Mucosa of gallbladder (tissue), 1 donor: ENCODE results near the gene TLX1. TPM values are rescaled to one million over a fixed set of nuclear protein-coding genes. Genes with fewer than 3 reads are reported as not detected.
"Not testable (repeated sequence)": the region's sequence is repeated elsewhere in the genome, so short reads cannot be mapped to it uniquely, and the experiment has no call there.

Source experiments
- DNase-seq: peaks from one replicate; pipeline ENCODE4 v3.0.0-alpha.2; 2020; ENCODE audit warnings: low spot score
- total RNA-seq: library from RNA; stranded (reverse); gene quantifications from one replicate; pipeline ENCODE4 v1.2.1, GENCODE V29; 2021
- donor health status: DM: no; HTN: no; CAD: no.

Gene TLX1
- total RNA-seq, 1 donor from 2014 or later = not detected

DNA sequence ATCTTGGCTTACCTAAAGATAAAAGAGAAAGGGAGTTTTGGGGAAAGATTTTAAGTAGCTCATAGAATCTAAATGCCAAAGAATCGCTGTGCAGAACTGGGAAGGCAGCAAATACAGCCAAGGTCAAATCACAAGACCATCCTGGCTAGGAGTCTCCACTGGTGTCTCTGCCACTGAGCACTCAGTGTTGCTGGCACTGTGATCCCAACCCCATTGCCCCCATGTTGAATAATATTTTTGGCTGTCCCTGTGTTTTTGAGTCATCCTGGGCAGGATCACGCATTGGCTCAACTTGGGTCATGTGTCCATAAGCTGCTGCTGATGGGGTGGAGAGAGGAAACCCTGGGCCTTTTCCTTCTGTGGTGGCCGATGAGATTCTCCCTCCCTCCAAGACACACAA is 21.2 kb downstream of the TLX1 start:
- no peak for DNase-seq

GRCh38 chr10:101154506-101154905 is 23.4 kb downstream of the TLX1 start:
- DNase-seq = not testable (repeated sequence)

GRCh38 chr10:101155896-101156295 is 24.8 kb downstream of the TLX1 start:
- no peak for DNase-seq

DNA sequence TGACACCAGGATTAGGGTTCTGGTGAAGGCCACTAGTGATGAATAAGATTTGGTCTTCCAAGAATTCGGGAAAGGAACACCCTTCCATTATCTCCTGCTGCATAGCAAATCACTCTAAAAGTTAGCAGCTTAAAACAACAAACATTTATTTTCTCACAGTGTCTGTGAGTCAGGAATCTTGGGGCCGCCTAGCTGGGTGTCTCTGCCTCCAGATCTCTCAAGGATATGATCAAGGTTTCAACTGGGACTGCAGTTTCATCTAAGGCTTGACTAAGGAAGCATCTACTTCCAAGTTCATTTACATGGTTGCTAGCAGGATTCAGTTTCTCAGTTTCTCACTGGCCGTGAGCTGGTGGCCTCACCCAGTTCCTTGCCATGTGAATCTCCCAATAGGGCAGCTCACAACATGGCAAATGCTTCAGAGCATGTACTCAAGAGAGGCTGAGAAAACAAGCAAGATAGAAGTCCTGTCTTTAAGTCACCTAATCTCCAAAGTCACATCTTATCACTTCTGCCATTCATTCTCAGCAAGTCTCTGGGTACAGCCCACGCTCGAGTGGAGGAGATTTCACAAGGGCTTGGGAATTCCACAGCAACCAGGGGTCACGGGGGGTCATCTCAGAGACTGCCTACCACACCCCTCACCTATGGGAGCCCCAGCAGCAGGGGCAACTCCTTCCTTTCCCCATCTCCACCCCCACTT is 26.8 kb downstream of the TLX1 start:
- DNase-seq = no peak

- no peak for DNase-seq
Observed at GRCh38 chr10:101158459-101159058, 27.5 kb downstream of the TLX1 start.

DNA sequence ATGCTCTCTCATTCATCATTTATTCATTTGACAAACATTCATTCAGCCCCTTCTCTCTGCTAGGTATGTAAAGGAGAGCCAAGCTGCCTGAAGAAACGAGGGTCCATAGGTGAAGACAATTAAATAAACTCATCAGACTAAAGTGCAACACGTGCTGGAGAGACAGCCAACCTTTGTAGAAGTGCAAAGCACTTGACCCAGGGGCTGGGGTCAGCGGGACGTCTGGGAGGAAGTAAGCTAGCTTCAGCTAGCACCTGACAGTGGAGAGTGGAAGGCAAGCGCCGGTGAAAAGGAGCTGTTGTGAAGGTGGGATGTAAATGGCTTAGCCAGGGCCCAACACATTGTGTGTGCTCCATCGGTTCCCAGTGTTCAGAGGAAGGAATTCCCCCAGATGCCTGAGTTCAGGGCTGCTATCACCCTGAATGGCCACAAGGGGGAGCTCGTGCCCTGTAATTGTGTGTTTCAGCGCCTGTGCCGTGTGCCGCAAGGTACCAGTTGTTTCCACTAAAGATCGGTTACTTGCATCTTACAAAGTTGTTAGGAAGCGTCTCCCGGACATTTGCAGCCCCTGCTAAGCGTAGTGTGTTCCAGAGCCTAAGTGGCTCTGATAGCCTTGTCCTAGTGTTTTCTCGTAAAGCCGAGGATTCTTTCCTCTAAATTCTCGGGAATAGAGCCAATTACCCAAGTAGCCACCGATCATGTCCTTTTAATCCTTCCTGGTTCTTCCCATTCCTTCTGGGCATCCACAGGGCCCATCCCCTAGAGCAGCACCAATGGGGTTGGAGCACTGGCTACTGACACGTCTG is 30.6 kb downstream of the TLX1 start:
- DNase-seq = peak; percentile 68

DNA sequence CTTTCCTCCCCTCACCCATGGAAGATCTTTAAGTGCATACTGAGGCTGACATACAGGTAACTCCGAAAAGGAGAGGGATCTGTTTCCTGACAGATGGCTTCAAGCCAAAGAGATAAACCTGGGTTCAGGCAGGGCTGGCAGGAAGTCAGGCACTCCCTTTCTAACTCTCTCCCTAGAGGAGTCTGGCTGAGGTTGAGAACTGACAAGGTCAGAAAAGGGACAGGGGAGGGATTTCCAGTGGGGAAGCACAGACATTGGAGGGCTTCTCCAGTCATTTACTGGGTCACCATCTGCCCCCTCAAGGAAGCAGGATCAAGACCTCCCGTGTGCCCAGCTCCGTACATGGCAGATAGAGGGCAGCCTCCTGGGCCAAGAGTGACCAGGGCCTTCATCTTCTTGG is 31.6 kb downstream of the TLX1 start:
- DNase-seq = no peak

- DNase-seq = no peak
Observed at GRCh38 chr10:101164020-101164419, 32.9 kb downstream of the TLX1 start.

DNA sequence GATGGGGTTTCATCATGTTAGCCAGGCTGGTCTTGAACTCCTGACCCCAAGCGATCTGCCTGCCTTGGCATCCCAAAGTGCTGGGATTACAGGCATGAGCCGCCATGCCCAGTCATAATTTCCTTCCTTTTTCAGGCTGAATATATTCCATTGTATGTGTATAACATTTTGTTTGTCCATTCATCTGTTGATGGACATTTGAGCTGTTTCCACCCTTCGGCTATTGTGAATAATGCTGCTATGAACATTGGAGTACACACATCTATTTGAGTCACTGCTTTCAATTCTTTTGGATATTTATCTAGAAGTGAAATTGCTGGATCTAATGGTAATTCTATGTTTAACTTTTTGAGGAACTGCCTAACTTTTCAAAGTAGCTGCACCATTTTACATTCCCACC is 34.6 kb downstream of the TLX1 start:
- no peak for DNase-seq

DNA sequence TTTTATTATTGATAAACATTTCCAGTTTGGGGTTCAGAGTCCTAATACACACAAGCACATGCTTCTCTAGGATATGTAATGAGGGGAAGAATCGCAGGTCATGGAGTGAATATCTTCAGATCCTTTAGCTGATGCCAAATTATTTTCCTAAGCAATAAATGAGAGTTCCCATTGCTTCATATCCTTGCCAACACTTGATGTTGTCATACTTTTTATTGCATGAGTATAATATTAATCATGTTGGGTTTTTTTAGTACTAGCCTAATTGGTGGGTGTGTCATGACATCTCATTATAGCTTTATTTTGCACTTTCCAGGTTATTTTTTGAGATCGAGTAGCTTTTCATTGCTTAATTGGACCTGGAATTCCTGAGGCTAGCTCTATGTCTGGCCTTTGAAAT is 35.3 kb downstream of the TLX1 start:
- DNase-seq = no peak

- no peak for DNase-seq
Observed at GRCh38 chr10:101172741-101173140, 41.6 kb downstream of the TLX1 start.

GRCh38 chr10:101174319-101174718 is 43.2 kb downstream of the TLX1 start:
- no peak for DNase-seq

DNA sequence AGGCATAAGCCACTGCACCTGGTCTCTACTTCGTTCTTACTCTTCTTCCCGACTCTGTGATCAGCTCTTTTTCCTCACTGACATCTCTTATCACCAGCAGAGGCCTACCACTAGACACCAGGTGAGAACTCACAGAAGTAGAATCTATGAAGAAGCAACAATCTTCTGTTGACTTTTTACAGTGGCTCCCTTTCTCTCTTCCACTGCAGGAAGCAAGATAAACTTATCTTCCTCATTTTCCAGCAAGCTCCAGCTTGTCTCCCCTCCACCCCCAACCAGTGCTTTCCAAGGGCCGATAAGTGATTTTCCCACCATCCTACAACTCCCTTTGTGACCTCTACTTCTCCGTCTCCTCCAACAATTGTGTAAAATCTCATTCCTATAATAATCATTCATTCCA is 45.5 kb downstream of the TLX1 start:
- DNase-seq = no peak

DNA sequence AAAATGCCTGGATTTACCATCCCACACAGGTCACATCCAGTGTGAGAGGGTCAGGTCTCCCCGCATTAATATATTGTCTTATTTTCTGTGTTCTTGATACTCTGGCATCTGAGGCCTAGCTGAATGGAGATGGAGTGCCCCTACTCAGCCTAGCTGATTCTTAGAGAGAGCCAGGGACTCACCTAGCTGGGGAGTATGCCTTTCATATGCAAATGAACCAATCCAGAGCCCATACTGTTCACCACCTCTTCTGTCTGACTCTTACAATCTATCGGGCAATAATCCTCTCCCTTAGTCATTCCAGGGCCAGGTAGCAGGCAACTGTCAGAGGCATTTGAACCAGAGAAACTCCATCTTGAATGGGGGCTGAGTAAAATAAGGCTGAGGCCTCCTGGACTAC is 51.8 kb downstream of the TLX1 start:
- no peak for DNase-seq

- DNase-seq = no peak
Observed at GRCh38 chr10:101183458-101184183, 52.5 kb downstream of the TLX1 start.

Other genes with a start within 250 kb of the TLX1 start
- 26.1 TPM for gene SLF2, start 218.3 kb upstream of the TLX1 start, total RNA-seq
- gene SEMA4G, start 161.8 kb upstream of the TLX1 start, total RNA-seq = 55.1 TPM
- 104 TPM for gene MRPL43, start 143.8 kb upstream of the TLX1 start, total RNA-seq
- 5.7 TPM for gene TWNK, start 143.8 kb upstream of the TLX1 start, total RNA-seq
- gene LZTS2, start 131.5 kb upstream of the TLX1 start, total RNA-seq = 84.9 TPM
- gene PDZD7, start 100.2 kb upstream of the TLX1 start, total RNA-seq = 5.3 TPM
- 75.9 TPM for gene SFXN3, start 100.1 kb upstream of the TLX1 start, total RNA-seq
- 3.8 TPM for gene KAZALD1, start 69.3 kb upstream of the TLX1 start, total RNA-seq
- gene LBX1, start 98.2 kb downstream of the TLX1 start, total RNA-seq = not detected
- 31.0 TPM for gene BTRC, start 222.9 kb downstream of the TLX1 start, total RNA-seq